IPS DF 19.7 (cell line): ENCODE results near the gene ZNF491.
"Not testable (repeated sequence)": the region's sequence is repeated elsewhere in the genome, so short reads cannot be mapped to it uniquely, and the experiment has no call there.

Experiments
- DNase-seq: peaks from one replicate; pipeline ENCODE4 v3.0.0-alpha.2; 2013; ENCODE audit warnings: low read depth, low spot score

Gene ZNF491

DNA sequence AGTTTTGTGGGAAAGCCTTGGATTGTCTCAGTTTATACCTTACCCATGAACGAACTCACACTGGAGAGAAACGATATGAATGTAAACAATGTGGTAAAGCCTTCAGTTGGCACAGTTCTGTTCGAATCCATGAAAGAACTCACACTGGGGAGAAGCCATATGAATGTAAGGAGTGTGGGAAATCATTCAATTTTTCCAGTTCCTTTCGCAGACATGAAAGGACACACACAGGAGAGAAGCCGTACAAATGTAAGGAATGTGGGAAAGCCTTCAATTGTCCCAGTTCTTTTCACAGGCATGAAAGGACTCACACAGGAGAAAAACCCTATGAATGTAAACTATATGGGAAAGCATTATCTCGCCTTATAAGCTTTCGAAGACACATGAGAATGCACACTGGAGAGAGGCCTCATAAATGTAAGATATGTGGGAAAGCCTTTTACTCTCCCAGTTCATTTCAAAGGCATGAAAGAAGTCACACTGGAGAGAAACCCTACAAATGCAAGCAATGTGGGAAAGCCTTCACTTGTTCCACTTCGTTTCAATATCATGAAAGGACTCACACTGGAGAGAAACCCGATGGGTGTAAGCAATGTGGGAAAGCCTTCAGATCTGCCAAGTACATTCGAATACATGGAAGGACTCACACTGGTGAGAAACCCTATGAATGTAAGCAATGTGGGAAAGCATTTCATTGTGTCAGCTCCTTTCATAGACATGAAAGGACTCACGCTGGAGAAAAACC lies 8.2 kb downstream of the ZNF491 start:
- no peak for DNase-seq

DNA sequence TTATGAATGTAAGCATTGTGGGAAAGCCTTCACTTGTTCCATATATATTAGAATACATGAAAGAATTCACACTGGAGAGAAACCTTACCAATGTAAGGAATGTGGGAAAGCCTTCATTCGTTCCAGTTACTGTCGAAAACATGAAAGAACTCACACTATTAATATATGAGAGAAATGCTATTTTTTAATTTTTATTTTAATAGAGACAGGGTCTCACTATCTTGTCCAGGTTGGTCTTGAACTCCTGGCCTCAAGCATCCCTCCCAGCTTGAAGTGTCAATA lies 8.7 kb downstream of the ZNF491 start:
- no peak for DNase-seq

DNA sequence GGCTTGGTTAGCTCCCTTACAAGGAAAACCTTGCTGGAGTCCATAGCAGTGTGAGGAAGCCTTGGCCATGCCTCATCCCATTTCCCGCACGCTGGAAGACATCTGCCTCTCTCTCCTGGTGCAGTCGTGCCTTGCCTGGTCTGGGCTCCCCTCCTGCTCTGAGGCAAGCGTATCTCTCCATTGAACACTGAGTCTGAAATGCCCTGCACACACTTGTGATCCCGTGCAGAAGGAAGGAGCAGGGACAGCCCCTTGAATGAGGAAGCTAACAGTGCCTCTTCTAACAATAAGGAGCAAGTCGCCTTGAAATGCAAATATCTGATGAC lies 15.3 kb downstream of the ZNF491 start:
- DNase-seq: no peak

DNA sequence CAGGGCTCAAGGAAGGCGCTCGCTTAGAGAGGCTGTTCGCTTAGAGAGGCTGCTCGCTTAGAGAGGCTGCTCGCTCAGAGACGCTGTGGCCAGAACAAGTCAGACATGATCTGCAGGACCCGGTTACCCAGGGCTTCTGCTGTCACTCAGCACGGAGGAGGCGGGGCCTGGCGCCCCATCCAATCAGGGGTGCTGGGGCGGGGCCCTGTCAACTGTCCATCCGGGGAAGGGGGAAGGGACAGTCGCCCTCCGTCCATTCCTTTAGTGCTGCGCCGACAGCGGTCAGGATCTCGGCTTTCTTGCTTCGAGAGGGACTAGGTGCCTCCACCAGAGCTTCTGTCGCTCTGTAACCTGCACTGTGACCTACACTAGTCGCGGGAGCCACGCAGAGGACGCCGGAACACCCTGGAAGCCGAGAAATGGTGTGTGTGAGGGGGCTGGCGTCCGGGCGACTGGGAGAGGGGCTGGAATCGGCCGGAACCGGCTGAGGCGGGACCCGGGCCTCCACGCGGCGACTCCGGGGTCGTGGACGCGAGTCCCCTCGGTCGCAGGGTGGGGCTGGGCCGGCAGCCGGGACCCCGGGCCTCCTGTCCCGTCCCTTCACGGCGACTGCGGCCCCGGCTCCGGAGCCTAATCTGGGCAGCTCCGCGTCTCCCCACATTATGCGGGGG lies 15.8 kb downstream of the ZNF491 start, which contains the start of gene ZNF440:
Gene ZNF440 (plus strand): TSS at position 245 of the 671 bp plus-strand sequence. CDS start 175 bp downstream, at position 420.
- peak; percentile 89 for DNase-seq

DNA sequence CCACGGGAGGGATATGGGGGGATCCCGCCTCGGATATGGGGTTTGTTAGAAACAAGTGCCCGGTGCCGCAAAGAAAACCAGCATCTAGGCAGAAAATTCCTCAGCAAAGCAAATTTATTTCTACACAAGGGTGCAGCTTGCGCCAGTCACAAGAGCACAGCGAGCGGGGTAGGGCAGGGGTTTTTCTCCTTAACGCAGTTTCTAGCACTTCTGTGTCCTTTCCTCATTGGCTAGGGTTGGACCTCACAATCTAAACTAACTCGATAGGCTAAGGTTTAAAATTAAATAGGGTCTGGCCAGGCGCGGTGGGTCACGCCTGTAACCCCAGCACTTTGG lies 16.3 kb downstream of the ZNF491 start:
- DNase-seq: no peak

DNA sequence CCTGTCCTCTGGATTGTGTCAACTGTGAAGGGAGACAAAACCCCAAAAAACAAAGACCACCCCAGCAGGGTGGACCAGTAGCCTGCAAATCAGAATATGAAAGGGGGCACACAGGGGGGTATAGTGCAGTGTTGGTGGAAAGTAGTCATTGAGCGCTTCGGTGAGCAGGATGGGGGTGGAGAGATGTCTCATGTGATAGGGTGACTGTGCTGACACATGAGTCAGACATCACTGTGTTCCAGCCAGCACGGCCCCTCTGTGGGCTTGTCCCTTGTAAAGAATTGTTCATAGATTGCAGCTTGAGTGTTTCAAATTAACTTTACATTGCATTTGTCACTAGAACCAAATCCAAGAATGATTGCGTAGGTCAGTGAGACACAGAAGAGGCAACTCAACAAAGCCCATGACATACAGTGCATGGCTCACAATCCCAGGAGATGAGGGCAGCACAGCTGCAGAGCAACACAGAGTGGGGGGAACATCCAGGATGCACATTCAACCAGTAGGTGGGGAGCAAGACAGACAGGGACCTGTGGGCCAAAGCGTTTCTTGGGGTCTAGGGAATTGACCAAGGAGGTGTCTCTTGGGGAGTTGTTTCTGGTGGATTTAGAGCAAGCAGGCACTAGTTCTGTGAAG lies 23.3 kb downstream of the ZNF491 start:
- DNase-seq: no peak

DNA sequence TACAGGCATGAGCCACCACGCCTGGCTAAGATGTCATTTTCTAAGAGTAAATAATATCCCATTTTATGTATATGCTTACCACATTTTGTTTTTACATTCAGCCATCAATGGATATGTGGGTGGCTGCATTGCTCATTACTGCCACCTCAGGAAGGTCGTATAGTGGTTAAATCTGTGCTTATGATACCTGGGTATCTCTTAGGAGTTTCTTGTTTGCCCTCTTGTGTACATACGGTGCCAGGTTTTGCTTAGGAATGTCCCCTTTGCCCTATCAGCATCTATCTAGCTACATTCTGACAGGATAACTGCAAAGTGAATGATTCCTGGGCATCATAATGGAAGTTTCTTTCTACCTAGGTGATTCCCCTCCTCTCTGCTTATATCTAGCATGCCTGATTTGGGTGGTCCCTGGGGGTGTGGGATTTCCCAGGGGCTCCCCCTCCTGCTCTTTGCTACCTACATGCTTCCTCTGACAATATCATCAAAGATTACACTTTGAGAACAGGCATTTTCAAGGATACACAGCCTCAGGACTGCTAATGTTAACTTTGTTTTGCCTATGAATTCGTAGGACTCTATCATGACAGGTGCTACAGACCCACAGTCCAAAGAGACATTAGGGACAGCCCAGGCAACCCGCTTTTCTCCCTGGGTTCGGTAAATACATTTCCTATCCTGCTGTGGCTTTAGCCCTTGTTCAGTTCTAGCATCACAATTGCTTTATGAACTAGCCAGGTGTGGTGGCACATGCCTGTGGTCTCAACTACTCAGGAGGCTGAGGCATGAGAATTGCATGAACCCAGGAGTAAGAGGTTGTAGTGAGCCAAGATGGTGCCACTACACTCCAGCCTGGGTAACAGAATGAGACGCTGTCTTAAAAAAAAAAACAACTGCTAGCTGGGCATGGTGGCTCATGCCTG lies 30.9 kb downstream of the ZNF491 start:
- DNase-seq: not testable (repeated sequence)

DNA sequence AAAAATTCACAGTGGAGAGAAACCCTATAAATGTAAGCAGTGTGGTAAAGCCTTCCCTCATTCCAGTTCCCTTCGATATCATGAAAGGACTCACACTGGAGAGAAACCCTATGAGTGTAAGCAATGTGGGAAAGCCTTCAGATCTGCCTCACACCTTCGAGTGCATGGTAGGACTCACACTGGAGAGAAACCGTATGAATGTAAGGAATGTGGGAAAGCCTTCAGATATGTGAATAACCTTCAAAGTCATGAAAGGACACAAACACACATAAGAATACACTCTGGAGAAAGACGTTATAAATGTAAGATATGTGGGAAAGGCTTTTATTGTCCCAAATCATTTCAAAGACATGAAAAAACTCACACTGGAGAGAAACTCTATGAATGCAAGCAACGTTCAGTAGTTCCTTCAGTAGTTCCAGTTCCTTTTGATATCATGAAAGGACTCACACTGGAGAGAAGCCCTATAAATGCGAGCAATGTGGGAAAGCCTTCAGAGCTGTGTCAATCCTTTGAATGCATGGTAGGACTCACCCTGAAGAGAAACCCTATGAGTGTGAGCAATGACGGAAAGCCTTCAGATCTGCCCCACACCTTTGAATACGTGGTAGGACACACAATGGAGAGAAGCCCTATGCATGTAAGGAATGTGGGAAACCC lies 34.1 kb downstream of the ZNF491 start:
- no peak for DNase-seq

DNA sequence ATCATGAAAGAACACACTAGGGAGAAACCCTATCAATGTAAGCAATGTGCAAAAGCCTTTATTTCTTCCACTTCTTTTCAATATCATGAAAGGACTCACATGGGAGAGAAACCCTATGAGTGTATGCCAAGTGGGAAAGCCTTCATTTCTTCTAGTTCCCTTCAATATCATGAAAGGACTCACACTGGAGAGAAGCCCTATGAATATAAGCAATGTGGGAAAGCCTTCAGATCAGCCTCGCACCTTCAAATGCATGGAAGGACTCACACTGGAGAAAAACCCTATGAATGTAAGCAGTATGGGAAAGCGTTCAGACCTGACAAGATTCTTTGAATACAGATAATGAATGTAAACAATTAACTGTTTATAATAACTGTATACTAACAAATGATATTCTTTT lies 35.2 kb downstream of the ZNF491 start:
- DNase-seq: no peak

DNA sequence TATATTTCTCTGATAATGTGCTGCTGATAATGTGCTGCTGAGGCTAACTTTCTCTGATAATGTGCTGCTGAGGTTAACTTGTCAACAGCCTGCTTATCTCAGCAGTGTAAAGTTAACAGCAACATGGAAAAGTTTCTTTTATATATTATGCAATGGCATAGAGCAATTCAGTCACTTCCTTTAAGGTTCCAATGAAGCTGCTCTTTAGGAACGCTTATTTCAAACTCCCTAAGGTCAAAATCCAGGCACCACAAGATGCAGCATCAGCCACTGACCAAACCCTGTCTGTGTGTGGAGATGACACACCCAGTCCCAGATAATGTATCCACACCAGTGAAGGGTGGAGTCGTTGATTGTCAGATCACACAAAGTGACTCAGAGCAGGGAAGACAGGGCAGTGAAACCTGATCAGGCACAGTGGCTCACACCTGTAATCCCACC lies 37.3 kb downstream of the ZNF491 start:
- not testable (repeated sequence) for DNase-seq

DNA sequence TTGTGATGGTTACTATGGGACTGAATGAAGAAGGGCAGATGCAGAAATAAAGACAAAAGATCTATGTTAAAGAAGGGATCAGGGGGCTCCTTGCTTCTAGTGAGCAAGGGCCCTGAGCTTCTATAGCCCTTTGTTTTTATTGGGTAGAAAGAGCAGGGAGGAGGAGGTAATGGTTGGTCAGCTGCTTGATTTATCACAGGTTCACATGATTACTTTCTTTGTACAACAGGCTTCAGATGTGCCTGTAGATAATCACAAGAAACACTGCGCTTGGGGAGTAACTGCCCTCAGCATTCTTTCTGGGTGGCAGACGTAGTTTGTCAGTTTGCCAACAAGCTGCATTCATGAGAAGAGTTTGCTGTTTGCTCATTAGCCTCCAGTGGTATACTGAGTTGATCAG lies 45.4 kb downstream of the ZNF491 start:
- DNase-seq: no peak

DNA sequence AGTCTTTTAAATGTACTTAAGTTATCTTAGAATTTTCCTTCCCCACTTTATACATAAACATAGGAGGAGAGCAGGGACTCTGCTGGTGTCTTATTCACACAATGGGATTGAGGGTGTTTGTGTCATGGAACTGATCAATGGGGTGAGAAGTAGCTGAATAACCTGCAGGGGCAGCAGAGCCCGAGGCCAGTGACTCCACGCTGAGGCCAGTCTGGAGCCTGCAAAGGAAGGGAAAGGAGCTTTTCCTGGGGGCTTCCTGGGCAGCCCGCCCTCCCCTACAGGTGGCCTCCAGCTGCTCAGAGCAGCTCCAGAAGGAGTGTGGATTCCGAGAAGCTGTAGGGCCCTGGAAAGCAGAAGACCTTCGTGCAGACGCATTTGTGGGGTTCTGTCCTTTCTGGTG lies 49.3 kb downstream of the ZNF491 start:
- not testable (repeated sequence) for DNase-seq

DNA sequence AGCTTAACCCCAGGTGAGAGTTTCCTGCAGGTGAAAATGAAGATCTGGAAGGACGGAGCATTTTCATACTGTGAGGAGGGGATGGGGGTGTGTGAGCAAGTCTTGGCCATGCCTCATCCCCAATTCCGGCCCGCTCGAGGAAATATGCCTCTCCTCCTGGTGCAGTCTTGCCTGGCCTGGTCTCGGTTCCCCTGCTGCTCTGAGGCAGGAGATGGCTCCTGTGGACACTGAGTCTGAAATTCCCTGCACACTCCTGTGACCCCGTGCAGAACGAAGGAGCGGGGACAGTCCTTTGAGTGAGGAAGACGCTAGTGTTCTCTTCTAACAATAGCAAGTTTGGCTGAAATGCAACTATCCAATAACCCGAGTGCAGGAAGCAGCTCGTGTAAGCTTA lies 49.9 kb downstream of the ZNF491 start:
- no peak for DNase-seq

DNA sequence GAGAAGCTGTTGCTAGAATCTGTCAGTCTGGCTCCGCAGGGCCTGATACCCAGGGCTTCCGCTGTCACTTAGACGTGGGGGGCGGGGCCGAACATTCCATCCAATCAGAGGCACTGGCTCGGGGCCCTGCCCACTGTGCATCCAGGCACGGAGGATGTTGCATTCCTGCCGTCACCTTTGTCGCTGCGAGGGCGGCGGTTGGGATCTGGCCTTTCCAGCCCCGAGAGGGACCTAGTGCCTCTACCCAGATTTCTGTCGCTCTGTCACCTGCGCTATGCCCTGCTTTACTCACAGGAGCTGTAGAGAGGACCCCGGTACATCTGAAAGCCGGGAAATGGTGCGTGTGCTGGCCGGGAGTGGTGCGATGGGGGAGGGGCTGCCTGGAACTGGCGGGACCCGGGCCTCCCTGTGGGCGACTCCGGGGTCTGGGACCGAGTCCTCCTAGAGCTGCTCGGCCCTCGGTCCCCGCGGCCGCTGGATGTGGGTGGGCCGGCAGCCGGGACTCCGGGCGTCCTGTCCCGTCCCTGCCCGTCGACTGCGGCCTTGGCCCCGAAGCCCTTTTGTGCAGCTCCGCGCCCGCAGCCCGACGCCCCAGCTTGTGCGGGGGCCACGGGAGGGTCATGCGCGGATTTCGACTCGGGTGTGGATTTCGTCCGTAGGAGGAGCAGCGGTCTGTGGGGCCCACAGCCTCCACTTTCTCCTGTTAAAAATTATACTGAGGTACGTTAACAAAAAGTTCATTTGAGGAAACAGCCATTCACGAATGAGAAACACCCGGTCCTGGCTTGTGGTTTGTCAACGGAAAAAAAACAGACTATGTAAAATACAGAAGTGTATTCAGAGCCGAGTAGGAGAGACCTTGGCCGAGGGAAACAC lies 50.5 kb downstream of the ZNF491 start, which contains the start of gene ZNF439:
Gene ZNF439 (plus strand): TSS at position 133 of the 876 bp plus-strand sequence. CDS start 142 bp downstream, at position 275.
- DNase-seq: peak; percentile 17

DNA sequence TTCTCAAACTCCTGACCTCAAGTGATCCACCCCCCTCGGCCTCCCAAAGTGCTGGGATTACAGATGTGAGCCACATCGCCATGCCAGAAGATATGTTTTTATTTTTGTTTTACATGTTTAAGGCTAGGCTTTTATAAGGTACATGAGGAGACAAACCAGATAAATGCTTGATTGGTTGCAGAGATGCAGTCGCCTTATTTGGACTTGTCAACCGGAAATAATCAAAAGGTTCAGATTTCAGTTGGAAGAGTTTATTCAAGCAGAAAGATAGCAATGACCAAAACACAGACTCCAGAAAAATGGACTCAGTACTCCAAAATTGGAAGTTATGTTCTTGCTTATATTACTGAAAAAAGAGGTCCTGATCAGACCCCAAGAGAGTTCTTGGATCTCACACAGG lies 52.0 kb downstream of the ZNF491 start:
- not testable (repeated sequence) for DNase-seq

DNA sequence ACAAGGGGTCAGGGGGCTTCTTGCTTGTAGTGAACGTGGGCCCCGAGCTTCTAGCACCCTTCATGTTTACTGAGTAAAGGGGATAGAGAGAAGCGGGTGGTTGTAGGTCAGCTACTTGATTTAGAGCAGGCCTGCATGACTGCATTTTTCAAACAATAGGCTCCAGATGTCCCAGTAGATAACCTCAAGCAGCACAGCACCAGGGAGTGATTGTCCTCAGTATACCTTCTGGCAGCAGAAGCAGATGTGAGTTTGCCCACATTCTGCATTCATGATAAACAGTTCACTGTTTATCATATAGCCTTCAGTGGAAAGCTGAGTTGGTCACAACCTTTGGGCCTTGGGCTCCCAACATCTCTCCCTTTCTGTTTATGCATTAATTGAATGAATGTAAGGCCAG lies 55.0 kb downstream of the ZNF491 start:
- DNase-seq: no peak

DNA sequence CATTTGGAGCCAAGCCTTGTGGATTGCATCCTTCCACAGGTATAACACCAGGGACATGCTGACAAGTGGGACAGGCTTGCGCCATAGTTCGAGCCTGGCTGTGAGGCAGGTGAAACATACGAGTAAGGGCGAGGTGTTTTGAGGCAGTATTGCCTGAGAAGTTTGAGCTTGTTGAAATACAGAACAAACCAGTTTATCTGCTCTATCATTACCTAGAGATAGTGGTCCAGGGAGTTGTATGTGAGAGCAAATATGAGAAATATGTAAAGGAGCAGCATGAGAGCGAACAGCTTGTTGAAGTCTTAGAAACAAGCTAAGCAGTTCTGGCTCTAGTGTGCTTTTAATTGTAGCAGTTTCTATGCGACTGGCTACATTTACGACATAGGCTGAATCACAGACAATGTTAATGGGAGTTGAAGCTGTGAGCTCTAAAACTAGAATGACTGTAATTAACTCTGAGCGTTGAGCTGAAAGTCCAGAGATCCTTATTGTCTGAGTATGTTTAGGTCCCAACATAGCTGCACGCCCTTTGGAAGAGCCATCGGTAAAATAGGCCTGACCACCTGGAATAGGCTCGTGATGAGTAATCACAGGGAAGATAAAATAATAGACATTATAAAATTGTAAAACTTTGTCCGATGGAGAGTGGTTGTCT lies 58.4 kb downstream of the ZNF491 start:
- no peak for DNase-seq
